GDM1 (cell line): ENCODE measurements around the gene SALL4.
"Not testable (repeated sequence)": the region's sequence is repeated elsewhere in the genome, so short reads cannot be mapped to it uniquely, and the experiment has no call there.

ENCODE experiments used
- DNase-seq: peaks from one replicate; lab custom pipeline; 2025; lab: John Stamatoyannopoulos, UW

SALL4 gene

GRCh38 chr20:51765381-51765780 is 36.9 kb downstream of the SALL4 start:
- DNase-seq: not testable (repeated sequence)

DNA sequence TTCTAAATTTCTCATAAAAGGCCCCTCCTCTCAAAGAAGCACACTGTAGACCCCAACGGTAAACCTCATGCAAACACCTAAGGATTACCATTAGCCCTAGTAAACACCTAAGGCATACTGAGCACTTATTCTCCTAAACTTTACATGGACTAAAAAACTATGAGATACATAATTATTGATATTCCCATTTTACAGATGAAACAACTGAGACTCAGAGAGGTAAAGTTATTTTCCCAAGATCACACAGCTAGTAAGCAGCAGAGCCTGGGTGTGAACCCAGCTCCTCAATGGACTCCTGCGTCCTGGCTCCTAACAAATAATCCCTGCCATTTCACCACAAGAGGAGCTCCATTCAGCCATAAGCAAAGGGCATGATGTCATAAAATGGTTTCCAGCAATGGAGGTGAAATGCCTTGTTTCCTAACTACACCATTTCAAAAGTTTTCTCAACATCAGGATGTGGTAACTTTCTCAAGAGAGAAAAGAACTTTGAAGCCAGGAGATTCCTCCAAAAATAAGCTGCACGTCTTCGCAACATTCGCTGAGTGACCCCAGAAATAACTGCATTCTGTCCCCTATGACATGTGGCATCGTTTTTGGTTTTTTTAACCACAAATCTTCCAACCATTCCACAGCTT is 38.2 kb downstream of the SALL4 start:
- no peak for DNase-seq

DNA sequence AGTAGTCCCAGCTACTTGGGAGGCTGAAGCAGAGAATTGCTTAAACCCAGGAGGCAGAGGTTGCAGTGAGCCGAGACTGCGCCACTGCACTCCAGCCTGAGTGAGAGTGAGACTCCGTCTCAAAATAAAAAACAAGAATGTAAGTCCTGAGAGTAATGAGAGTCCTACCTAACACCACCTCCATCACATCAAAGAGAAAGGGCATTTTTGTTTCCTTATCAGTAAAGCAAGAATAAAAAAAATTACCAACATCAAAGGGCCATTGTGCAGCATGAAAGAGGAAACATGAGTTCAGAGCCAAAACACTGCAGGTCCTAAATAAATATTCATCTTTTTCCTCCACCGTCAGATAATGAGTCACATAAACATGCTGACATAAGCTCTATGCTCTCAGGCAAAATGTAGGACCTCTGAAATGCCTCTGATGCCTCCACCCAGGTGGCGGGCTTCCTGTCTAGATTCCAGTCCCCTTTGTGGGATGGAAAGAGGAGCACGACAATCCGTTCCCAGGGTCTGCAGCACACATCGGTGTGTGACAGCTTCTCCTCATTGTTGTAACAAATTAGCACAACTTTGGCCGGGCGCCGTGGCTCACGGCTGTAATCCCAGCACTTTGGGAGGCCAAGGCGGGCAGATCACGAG is 41.3 kb downstream of the SALL4 start:
- no peak for DNase-seq

DNA sequence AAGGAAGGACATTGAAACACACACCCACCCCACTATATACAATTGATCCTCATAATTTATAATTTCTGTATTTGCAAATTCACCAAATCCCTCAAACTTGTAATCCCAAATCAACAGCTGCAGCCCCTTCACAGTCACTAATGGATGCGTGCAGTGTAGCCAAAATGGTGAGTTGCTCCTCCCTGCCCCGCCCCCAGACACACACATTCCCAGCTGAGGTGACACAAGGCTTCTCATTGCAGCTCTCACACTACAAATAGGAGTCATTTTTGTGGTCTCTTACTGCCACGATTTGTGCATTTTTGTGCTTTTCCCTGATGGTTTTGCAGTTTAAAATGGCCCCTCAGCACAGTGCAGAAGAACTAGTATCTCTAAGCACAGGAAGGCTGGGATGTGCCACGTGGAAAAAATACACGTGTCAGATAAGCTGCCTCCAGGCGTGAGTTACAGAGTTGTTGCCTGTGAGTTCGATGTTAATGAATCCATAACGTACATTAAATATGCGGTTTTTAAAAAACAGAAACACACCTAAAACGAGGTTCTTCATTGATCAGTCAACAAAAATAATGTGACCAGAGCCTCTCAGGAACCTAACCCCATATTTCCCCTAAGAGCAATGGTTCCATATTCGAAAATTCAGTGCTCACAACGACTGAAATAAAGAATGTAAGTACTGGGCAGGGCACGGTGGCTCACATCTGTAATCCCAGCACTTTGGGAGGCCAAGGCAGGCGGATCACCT is 42.4 kb downstream of the SALL4 start:
- DNase-seq: no peak

GRCh38 chr20:51758978-51759544 is 43.3 kb downstream of the SALL4 start:
- DNase-seq: no peak

DNA sequence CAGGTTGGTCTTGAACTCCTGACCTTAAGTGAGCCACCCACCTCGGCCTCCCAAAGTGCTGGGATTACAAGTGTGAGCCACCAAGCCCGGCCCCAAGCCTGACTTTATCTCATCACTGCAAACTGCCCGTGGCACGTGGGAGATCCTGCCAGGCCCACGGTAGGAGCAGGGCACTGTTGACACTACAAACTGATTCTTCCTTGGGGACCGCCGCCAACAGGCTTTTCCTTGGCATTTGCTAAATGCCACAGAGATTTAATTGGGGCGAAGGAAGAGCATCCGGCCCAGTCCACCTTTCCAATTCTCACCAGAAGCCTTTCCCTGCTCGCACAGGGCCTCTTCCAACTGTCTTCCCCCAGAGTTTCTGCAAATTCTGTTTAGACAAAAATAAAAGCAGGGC is 45.1 kb downstream of the SALL4 start:
- DNase-seq: no peak

DNA sequence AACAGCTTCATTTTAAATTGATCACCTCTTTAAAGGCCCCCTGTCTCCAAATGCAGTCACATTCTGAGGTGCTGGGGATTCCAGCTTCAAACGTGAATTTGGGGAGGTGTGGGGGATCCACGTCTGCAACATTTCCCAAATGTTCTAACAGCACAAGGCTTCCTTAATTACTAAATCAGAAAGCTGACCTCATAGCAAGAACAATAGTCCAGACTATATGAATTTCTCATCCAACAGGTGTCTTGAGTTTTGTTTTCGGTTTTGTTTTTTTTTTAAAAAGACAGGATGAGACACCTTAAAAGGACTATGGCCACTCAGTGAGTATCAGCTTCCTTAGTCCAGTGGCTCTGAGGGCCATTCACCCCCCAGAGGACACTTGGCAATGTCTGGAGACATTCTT is 45.7 kb downstream of the SALL4 start:
- DNase-seq: no peak

GRCh38 chr20:51753220-51753619 is 49.1 kb downstream of the SALL4 start:
- DNase-seq: not testable (repeated sequence)

- DNase-seq: no peak
These were observed 49.9 kb downstream of the SALL4 start for GRCh38 chr20:51752343-51752951.

GRCh38 chr20:51750770-51751388 is 51.4 kb downstream of the SALL4 start:
- DNase-seq: no peak

- no peak for DNase-seq
These were observed 52.1 kb downstream of the SALL4 start for GRCh38 chr20:51750037-51750769.

- DNase-seq: no peak
These were observed 52.7 kb downstream of the SALL4 start for GRCh38 chr20:51749674-51750036.

- no peak for DNase-seq
These were observed 55.0 kb downstream of the SALL4 start for GRCh38 chr20:51747182-51747911.

GRCh38 chr20:51745804-51746203 is 56.5 kb downstream of the SALL4 start:
- DNase-seq: no peak

GRCh38 chr20:51740838-51741237 is 61.5 kb downstream of the SALL4 start:
- DNase-seq: no peak

- DNase-seq: not testable (repeated sequence)
These were observed 62.0 kb downstream of the SALL4 start for GRCh38 chr20:51740308-51740707.

DNA sequence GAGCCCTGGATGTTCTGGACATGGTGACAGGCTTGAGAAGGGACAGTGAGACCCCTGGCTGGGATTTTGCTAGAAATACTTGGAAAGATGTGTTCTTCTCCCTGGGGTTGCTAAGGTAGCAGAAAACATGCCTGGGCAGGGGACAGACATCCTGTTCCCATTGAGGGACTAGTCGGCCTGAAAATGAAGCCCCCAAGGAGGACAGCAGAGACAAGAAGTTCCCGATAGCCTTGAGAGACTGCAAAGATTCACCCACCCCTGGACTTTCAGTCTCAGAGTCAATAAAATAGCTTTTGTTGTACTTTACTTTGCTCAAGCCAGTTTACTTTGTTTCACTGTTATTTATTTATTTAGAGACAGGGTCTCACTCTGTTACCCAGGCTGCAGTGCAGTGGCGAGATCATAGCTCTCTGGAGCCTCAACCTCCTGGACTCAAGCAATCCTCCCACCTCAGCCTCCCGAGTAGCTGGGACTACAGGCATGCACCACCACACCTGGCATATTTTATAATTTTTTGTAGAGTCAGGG is 62.5 kb downstream of the SALL4 start:
- no peak for DNase-seq

DNA sequence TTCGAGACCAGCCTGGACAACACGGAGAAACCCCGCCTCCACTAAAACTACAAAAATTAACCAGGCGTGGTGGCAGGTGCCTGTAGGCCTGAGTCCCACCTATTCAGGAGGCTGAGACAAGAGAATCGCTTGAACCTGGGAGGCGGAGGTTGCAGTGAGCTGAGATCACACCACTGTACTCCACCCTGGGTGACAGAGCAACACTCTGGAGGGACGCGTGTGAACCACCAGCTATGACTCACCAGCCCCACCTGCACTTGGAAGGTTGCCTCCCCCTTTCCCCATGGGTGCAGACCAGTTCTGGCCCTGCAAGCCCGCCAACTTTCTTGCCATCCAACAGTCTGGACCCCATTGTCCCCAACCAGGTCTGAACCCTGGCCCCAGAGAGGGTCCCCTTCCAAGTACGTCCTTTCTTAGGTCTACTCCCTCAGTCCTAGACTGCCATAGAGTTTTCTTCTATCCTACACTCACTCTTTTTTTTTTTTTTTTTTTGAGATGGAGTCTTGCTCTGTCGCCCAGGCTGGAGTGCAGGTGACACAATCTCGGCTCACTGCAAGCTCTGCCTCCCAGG is 63.4 kb downstream of the SALL4 start:
- no peak for DNase-seq

DNA sequence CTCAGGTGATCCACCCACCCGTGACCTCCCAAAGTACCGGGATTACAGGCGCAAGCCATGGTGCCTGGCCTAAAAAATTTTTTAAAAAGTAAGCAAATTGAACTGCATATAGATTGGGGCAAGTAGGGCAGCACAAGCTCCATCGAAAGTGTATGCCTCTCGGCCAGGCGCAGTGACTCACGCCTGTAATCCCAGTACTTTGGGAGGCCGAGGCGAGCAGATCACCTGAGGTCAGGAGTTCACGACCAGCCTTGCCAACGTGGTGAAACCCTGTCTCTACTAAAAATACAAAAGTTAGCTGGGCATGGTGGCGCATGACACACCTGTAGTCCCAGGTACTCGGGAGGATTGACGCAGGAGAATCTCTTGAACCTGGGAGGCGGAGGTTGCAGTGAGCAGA is 64.1 kb downstream of the SALL4 start:
- not testable (repeated sequence) for DNase-seq

GRCh38 chr20:51736947-51737346 is 65.4 kb downstream of the SALL4 start:
- DNase-seq: no peak
